K562 (cell line): ENCODE data around the gene SLC15A1. TPM values are rescaled to one million over a fixed set of nuclear protein-coding genes. Genes with fewer than 3 reads are reported as not detected.

Experiments used
- RBM17 ChIP-seq: fragments of 200-400 bp; formaldehyde crosslinking; IDR thresholded peaks from 2 replicates; pipeline ENCODE4 v1.6.1; 2017; ENCODE audit warnings: low read depth, mild to moderate bottlenecking, low read length, borderline replicate concordance
- ZNF274 ChIP-seq: IDR thresholded peaks from 2 replicates; pipeline ENCODE4 v1.6.1; 2011; ENCODE audit warnings: low read depth, mild to moderate bottlenecking, low read length, moderate library complexity, borderline replicate concordance
- ZNF444 ChIP-seq: fragments of 250-450 bp; sonication (Bioruptor Pico); IDR thresholded peaks from 2 replicates; pipeline ENCODE4 v1.4.0; 2020; ENCODE audit warnings: mild to moderate bottlenecking, moderate library complexity
- polyA plus RNA-seq, 8 experiments: library from polyadenylated mRNA; depleted of rRNA in 4 of 8; stranded (reverse) in 5 of 8; unstranded in 3 of 8; fragments of >200 nt; fragmentation: Nextera tagmentation in 2 of 8; fragmentation: Illumina TruSeq in 1 of 8; extraction: Ambion mirVana in 2 of 8; extraction: Trizol in 1 of 8; gene quantifications; 2 replicates each; pipeline versions ENCODE4 v1.2.1 to v1.2.3, GENCODE V29; 2011 to 2014; ENCODE audit warnings: inconsistent platforms in 1 of 8, missing spikeins in 1 of 8
- total RNA-seq, 7 experiments: library from RNA; depleted of rRNA in 6 of 7; stranded (reverse); fragments of >200 nt in 6 of 7; fragmentation: Illumina TruSeq in 2 of 7; extraction: Trizol in 2 of 7; gene quantifications; 2 replicates each; pipeline versions ENCODE4 v1.2.1 to v1.2.3, GENCODE V29; 2011 to 2021; ENCODE audit warnings: low replicate concordance in 1 of 7
- TF ChIP-seq, protein P1 (sequence below): fragments of 450-650 bp; IDR thresholded peaks from 2 replicates; pipeline ENCODE4 v1.6.1; 2016; ENCODE audit warnings: mild to moderate bottlenecking, moderate library complexity
- TF ChIP-seq, protein P2 (sequence below): fragments of 200-600 bp; sonication (generic); IDR thresholded peaks from one replicate; pipeline ENCODE4 v1.6.1; 2012; ENCODE audit warnings: mild to moderate bottlenecking, low read depth, low read length, inconsistent platforms

SLC15A1 gene
- total and polyA plus RNA-seq, 9 of the 15 experiments (the other 6 are each of a cell fraction or from before 2014, with no cell fraction given) = not detected

DNA sequence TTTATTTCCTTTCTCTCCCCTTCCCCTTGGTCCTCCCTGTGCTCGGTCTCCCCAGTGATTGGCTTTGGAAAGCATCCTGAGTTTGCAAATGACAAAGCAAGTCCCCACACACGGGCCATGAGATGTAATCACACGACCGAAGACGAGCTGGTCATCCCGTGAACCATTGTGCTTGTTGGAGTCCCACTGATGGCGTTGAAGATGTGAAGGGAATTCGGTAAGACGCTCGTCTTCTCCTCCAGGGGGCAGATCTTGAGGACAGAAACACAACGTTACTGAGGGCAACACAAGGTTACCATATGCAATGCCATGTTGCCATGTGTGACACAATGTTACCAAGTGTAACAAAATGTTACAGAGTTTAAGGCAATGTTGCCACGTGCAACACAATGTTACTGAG is 42.0 kb upstream of the SLC15A1 start (continued):
- TF ChIP-seq, protein P1, sequence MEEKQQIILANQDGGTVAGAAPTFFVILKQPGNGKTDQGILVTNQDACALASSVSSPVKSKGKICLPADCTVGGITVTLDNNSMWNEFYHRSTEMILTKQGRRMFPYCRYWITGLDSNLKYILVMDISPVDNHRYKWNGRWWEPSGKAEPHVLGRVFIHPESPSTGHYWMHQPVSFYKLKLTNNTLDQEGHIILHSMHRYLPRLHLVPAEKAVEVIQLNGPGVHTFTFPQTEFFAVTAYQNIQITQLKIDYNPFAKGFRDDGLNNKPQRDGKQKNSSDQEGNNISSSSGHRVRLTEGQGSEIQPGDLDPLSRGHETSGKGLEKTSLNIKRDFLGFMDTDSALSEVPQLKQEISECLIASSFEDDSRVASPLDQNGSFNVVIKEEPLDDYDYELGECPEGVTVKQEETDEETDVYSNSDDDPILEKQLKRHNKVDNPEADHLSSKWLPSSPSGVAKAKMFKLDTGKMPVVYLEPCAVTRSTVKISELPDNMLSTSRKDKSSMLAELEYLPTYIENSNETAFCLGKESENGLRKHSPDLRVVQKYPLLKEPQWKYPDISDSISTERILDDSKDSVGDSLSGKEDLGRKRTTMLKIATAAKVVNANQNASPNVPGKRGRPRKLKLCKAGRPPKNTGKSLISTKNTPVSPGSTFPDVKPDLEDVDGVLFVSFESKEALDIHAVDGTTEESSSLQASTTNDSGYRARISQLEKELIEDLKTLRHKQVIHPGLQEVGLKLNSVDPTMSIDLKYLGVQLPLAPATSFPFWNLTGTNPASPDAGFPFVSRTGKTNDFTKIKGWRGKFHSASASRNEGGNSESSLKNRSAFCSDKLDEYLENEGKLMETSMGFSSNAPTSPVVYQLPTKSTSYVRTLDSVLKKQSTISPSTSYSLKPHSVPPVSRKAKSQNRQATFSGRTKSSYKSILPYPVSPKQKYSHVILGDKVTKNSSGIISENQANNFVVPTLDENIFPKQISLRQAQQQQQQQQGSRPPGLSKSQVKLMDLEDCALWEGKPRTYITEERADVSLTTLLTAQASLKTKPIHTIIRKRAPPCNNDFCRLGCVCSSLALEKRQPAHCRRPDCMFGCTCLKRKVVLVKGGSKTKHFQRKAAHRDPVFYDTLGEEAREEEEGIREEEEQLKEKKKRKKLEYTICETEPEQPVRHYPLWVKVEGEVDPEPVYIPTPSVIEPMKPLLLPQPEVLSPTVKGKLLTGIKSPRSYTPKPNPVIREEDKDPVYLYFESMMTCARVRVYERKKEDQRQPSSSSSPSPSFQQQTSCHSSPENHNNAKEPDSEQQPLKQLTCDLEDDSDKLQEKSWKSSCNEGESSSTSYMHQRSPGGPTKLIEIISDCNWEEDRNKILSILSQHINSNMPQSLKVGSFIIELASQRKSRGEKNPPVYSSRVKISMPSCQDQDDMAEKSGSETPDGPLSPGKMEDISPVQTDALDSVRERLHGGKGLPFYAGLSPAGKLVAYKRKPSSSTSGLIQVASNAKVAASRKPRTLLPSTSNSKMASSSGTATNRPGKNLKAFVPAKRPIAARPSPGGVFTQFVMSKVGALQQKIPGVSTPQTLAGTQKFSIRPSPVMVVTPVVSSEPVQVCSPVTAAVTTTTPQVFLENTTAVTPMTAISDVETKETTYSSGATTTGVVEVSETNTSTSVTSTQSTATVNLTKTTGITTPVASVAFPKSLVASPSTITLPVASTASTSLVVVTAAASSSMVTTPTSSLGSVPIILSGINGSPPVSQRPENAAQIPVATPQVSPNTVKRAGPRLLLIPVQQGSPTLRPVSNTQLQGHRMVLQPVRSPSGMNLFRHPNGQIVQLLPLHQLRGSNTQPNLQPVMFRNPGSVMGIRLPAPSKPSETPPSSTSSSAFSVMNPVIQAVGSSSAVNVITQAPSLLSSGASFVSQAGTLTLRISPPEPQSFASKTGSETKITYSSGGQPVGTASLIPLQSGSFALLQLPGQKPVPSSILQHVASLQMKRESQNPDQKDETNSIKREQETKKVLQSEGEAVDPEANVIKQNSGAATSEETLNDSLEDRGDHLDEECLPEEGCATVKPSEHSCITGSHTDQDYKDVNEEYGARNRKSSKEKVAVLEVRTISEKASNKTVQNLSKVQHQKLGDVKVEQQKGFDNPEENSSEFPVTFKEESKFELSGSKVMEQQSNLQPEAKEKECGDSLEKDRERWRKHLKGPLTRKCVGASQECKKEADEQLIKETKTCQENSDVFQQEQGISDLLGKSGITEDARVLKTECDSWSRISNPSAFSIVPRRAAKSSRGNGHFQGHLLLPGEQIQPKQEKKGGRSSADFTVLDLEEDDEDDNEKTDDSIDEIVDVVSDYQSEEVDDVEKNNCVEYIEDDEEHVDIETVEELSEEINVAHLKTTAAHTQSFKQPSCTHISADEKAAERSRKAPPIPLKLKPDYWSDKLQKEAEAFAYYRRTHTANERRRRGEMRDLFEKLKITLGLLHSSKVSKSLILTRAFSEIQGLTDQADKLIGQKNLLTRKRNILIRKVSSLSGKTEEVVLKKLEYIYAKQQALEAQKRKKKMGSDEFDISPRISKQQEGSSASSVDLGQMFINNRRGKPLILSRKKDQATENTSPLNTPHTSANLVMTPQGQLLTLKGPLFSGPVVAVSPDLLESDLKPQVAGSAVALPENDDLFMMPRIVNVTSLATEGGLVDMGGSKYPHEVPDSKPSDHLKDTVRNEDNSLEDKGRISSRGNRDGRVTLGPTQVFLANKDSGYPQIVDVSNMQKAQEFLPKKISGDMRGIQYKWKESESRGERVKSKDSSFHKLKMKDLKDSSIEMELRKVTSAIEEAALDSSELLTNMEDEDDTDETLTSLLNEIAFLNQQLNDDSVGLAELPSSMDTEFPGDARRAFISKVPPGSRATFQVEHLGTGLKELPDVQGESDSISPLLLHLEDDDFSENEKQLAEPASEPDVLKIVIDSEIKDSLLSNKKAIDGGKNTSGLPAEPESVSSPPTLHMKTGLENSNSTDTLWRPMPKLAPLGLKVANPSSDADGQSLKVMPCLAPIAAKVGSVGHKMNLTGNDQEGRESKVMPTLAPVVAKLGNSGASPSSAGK = no peak
- TF ChIP-seq RBM17 (no peak), ZNF274 (no peak), ZNF444 (CRISPR knock-in tag) (no peak)
- TF ChIP-seq, protein P2, sequence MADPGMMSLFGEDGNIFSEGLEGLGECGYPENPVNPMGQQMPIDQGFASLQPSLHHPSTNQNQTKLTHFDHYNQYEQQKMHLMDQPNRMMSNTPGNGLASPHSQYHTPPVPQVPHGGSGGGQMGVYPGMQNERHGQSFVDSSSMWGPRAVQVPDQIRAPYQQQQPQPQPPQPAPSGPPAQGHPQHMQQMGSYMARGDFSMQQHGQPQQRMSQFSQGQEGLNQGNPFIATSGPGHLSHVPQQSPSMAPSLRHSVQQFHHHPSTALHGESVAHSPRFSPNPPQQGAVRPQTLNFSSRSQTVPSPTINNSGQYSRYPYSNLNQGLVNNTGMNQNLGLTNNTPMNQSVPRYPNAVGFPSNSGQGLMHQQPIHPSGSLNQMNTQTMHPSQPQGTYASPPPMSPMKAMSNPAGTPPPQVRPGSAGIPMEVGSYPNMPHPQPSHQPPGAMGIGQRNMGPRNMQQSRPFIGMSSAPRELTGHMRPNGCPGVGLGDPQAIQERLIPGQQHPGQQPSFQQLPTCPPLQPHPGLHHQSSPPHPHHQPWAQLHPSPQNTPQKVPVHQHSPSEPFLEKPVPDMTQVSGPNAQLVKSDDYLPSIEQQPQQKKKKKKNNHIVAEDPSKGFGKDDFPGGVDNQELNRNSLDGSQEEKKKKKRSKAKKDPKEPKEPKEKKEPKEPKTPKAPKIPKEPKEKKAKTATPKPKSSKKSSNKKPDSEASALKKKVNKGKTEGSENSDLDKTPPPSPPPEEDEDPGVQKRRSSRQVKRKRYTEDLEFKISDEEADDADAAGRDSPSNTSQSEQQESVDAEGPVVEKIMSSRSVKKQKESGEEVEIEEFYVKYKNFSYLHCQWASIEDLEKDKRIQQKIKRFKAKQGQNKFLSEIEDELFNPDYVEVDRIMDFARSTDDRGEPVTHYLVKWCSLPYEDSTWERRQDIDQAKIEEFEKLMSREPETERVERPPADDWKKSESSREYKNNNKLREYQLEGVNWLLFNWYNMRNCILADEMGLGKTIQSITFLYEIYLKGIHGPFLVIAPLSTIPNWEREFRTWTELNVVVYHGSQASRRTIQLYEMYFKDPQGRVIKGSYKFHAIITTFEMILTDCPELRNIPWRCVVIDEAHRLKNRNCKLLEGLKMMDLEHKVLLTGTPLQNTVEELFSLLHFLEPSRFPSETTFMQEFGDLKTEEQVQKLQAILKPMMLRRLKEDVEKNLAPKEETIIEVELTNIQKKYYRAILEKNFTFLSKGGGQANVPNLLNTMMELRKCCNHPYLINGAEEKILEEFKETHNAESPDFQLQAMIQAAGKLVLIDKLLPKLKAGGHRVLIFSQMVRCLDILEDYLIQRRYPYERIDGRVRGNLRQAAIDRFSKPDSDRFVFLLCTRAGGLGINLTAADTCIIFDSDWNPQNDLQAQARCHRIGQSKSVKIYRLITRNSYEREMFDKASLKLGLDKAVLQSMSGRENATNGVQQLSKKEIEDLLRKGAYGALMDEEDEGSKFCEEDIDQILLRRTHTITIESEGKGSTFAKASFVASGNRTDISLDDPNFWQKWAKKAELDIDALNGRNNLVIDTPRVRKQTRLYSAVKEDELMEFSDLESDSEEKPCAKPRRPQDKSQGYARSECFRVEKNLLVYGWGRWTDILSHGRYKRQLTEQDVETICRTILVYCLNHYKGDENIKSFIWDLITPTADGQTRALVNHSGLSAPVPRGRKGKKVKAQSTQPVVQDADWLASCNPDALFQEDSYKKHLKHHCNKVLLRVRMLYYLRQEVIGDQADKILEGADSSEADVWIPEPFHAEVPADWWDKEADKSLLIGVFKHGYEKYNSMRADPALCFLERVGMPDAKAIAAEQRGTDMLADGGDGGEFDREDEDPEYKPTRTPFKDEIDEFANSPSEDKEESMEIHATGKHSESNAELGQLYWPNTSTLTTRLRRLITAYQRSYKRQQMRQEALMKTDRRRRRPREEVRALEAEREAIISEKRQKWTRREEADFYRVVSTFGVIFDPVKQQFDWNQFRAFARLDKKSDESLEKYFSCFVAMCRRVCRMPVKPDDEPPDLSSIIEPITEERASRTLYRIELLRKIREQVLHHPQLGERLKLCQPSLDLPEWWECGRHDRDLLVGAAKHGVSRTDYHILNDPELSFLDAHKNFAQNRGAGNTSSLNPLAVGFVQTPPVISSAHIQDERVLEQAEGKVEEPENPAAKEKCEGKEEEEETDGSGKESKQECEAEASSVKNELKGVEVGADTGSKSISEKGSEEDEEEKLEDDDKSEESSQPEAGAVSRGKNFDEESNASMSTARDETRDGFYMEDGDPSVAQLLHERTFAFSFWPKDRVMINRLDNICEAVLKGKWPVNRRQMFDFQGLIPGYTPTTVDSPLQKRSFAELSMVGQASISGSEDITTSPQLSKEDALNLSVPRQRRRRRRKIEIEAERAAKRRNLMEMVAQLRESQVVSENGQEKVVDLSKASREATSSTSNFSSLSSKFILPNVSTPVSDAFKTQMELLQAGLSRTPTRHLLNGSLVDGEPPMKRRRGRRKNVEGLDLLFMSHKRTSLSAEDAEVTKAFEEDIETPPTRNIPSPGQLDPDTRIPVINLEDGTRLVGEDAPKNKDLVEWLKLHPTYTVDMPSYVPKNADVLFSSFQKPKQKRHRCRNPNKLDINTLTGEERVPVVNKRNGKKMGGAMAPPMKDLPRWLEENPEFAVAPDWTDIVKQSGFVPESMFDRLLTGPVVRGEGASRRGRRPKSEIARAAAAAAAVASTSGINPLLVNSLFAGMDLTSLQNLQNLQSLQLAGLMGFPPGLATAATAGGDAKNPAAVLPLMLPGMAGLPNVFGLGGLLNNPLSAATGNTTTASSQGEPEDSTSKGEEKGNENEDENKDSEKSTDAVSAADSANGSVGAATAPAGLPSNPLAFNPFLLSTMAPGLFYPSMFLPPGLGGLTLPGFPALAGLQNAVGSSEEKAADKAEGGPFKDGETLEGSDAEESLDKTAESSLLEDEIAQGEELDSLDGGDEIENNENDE = no peak
